GM18507 (cell line): ENCODE data around the gene TSHZ2.

ENCODE experiments used
- DNase-seq: peaks from one replicate; pipeline ENCODE4 v3.0.0; 2011; ENCODE audit warnings: low read depth; ENCODE audit not compliant: insufficient read length; ENCODE audit errors: extremely low spot score
- FAIRE-seq: peaks from 2 replicates; lab custom pipeline; 2011; peaks lifted over from hg19 to GRCh38; lab: Jason Lieb, UNC

The TSHZ2 gene

DNA sequence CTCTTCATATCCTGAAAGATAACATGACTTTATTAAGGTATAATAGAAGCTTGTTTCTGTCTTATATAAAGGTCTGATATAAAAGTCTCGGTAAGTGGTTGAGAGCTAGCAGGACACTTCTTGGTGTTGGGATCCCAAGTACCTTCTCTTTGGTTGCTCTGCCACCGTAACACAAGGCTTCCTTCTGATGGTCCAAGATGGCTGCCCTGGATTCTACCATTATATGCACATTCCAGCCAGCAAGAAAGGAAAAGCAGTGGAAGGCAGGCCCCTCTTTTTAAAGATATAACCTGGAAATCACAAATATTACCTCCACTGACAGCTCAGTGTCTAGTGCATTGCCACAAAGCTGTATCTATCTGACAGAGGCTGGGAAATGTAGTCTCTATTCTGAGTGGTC, 75.0 kb downstream of the TSHZ2 start:
- no peak for DNase-seq
- FAIRE-seq = no peak

GRCh38 chr20:53048387-53048786, 76.2 kb downstream of the TSHZ2 start:
- DNase-seq = no peak
- no peak for FAIRE-seq

DNA sequence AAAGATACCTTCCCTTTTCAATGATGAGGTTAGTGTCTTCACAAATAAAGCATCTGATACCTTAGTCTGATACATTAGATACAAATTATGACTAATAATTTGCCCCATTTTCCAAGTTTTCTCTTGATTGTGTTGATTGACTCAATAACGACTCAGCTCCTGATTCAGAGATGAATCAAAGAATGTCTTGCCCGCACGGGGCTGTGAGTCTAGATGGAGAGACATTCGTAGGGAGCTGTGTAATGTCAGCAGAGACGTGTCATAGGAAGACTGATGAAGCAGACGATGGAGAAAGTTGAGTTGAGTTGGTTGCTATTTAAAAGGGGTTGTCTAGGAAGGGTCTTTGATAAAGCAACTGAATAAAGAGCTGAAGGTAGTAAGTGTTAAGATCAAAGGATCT, 78.2 kb downstream of the TSHZ2 start:
- DNase-seq (no peak), FAIRE-seq (no peak)

DNA sequence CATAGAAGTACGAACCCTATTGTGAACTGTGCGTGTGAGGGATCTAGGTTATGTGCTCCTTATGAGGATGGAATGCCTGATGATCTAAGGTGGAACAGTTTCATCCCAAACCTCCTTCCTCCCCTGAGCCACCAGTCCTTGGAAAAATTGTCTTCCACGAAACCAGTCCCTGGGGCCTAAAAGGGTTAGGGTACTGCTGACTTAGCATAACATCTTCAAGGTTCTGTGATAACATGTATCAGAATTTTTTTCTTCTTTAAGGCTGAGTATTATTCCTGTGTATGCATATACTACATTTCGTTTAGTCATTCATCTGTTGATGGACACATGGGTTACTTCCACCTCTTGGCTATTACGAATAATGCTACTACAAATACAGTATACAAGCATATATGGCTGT, 80.2 kb downstream of the TSHZ2 start:
- DNase-seq = no peak
- FAIRE-seq = no peak

- DNase-seq (no peak), FAIRE-seq (no peak)
These were observed 81.4 kb downstream of the TSHZ2 start for GRCh38 chr20:53053595-53053994.

DNA sequence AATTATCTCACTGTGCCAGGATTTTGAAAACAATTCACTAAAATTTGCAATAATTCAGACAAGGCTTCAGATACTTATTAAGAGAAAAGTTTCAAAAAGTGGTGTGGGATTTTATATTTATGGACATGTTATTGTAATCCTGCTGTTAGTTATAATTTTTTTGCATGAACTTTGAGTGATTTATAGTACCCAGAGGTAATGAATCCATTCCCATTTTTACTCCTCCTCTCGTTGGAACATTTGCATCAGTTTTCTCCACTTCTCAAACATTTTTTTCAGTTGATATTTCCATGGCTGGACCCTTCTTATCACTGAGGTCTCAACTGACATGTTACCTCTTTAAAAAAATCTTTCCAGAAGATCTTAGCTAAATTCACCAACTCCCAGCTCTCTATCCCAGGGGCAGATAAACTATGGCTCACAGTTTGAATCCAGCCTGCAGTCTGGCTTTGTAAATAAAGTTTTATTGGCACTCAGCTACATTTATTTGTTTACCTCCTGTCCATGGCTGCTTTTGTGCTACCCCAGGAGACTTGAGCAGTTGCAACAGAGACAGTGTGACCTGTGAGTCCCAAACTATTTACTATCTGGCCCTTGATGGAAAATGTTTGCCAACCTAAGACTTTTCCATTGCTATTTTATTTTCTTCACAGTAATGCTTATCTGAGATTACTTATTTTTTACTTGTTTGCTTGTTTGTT, 83.4 kb downstream of the TSHZ2 start:
- no peak for DNase-seq
- no peak for FAIRE-seq

DNA sequence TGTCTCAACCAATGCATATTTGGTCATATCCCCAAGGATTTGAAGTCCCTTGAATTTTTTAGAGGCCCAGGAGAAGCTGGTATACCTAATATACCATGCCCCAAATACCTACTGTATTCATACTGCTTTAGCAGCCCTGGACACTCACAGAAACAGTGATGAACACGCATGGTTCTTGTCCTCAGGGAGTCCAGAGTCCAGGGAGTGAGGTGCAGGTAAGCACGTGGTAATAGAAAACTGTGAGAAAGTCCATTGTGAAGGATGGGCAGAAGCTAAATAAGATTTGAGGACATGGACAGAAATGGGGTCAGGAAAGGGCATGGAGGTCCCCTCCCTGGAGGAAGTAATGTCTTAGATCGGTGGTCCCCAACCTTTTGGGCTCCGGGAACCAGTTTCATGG, 85.4 kb downstream of the TSHZ2 start:
- DNase-seq (no peak), FAIRE-seq (no peak)

DNA sequence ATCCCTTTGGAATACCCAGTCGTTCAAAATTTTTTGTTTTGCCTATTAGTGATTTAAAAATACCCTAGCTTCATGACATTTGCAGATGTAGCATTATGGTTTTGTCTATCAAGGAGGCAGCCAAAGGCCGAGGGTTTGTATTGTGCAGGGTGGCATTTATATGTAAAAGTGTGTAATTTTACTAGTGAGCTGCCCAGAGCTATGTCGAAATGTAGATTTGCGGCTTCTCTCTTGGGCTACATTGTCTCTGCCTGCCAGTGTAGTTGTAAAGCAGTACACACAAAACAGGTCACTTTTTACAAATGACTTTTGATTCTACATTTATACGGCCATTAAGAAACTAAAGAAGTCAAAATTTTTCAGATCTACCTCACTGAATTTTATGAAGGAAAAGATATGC, 87.7 kb downstream of the TSHZ2 start:
- no peak for FAIRE-seq
- no peak for DNase-seq

DNA sequence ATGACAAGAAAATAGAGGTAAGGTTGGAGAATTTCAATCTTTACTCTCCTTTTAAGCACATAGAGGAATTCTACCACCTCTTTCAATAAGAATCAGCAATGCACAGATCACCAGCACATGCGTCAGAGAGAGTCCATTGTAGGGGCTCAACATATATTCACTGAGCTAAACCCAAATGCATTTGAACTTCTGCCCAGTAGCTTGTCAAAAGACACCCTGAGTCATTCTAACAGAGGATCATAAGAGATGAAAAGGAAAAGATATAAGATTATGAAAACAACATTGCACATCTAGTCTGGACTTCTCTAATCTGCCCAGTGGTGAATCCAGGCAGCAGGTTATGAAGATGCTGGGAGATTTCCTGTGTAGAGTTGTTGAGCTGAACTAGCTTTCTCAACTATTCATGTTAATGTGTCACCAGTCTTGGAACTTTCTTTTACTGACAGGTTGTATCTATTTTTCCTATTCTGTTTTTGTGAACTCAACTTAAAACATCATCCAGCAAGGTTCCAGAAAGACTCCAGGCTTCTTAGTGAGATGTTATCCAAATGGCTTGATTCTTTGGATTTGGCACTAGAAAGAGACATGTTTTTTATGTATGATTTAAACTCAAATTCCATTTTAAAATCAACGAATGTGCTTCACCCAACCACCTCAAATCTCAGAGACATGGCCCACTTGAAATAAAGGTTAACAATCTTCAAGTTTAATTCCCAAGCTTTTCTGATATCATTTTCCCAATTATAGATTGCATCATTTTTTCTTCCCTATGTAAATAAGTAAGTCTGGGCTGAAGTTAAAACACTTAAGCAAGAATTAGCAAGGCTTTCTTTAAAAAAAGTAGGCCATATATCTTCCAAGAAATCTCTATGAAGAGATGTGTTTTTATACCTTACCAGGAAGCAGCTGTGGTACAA, 89.3 kb downstream of the TSHZ2 start:
- FAIRE-seq (no peak), DNase-seq (no peak)

GRCh38 chr20:53064935-53065334, 92.8 kb downstream of the TSHZ2 start:
- FAIRE-seq (no peak), DNase-seq (no peak)

DNA sequence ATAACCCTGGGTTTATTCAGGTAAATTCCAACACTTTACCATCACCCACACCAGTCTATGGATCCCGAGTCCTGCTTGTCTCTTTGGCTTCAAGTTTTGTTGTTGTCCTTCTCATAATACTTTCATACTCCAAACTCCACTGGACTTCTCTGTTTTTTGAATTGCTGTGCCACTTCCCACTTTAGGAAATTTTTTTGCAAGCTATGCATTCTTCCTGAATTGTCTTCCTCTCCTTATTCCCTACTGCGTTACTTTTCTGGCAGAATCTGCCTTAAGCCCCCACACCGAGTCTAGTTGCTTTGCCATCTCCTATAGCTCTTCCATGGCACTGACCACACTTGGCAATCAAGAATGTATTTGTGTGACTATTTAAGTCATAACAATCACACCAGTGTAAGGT, 96.1 kb downstream of the TSHZ2 start:
- FAIRE-seq = no peak
- DNase-seq = no peak

DNA sequence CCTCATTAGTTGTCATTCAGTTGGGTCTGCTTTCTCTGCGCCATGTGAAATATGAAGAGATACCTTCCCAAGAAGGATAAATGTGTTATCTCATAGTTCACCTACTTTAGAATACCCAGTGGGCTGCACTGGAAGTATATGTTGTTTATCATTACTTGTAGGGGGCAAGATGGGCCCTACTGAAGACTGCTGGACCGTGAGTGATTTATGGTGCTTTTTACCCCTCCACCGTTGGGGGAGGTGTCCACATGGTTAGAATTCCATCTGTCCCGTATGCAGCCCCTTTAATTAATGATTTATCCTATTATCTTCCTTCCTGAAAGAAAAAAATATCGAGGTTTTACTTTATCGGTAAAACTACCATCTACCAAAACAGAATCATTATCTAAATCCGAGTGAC, 97.0 kb downstream of the TSHZ2 start:
- DNase-seq (no peak), FAIRE-seq (no peak)

DNA sequence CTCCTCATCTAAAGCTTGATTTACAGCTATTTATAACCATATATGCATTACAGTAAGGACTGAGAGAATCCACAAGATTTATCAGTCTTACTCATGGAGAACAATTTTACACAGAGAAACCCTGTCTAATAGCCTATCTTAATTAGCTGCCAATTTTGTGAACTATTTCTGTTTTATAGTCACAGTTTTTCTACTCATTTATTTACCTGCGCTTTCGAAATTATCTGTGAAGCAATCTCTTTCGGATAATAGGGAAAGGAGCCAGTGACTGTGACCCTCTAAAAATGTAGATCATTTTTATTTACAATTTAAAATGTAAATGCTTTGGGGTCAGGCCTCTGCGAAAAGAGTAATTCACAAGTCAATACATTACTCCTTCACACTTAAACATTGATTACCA, 98.1 kb downstream of the TSHZ2 start:
- DNase-seq = no peak
- FAIRE-seq = no peak

DNA sequence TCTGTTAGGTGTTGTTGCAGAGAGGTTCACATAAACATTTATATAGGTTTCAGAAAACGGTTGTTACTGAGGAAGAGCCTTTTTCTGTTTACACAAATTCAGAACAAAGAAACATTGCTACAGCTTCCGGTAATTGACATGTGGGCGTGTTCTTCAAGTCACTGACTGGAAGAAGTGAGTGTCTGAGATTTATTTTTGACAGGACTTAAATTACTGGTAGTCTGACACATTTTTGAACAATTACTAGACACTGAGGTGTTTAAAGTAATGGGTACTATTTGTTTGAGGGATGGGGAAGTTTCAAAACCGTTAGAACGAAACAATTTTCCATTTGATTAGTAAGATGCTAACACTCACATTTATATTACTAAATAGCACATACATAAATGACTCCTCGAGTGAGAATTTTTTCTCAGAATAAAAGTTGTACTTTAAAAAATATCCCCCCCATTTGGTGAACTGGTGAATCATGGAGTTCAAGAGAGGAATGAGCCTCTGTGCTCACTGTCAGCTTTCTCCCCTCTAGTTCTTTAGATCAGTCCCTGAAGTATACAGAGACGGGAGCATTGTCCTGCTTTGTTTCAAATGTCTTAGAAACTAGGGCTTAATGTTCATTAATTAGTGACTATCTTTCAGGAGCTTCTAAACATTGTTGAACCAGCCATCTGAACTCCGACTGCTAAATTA, 98.7 kb downstream of the TSHZ2 start:
- FAIRE-seq = no peak
- no peak for DNase-seq

DNA sequence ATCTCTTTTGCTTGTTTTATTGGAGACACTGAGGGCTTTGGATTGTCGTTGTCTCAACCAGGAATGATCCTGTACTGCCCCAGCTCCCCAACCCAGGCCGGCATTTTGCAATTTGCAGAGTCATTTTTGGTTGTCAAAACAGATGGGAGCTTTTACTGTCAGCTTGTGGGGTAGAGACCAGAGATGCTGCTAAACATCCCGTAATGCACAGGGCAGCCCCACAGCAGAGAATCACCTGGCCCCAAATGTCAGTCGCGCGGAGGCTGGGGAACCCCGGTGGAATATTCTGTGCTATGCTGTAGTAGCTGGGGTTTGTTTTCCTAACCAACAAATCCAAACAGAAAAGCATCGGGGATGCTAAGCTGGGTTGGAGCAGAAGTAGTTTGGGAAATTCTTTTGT, 99.7 kb downstream of the TSHZ2 start:
- FAIRE-seq (no peak), DNase-seq (no peak)

DNA sequence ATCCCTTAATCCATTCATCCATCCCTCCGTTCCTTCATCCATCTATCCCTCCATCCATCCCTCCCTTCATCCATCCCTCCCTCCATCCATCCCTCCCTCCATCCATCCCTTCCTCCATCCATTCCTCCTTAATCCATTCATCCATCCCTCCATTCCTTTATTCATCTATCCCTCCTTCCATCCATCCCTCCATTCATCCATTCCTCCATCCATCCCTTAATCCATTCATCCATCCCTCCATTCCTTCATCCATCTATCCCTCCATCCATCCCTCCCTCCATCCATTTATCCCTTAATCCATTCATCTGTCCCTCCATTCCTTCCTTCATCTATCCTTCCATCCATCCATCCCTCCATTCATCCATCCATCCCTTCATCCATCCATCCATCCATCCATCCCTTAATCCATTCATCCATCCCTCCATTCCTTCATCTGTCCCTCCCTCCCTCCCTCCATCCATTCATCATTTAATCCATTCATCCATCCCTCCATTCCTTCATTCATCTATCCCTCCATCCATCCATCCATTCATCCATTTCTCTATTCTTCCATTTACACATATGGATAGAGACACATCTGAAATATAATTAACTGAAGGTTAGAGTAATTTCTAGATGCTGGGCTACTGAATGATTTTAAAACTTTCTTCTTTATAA, 100.9 kb downstream of the TSHZ2 start:
- no peak for FAIRE-seq
- no peak for DNase-seq

- DNase-seq = no peak
- FAIRE-seq = no peak
These were observed 101.7 kb downstream of the TSHZ2 start for GRCh38 chr20:53073636-53074415.

- FAIRE-seq (no peak), DNase-seq (no peak)
These were observed 102.7 kb downstream of the TSHZ2 start for GRCh38 chr20:53074811-53075314.

DNA sequence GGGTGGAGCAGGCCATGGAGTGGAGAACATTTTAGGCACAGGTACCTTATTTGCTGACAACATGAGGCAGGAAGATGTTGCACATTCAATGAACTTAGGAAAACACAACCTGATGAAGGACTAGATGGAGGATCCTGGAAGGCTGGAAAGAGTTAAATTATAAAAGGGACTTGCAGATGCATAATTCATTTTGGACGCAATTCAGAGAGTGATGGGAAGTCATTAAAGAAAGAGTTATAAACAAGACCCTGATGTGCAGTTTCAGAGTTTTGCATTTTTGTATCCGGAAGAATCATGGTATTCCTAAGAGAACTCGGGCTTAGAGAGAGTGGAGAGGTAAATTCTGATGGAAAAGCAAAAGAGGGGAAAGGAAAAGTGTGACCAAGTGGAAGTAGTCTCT, 104.5 kb downstream of the TSHZ2 start:
- DNase-seq (no peak), FAIRE-seq (no peak)
